Esophagus squamous epithelium (tissue), 4 donors: Measurements from ENCODE around the gene IGLL1.

ENCODE experiments used
- CTCF ChIP-seq, 6 experiments: fragments of 450-650 bp in 4 of 6; fragments of 200-600 bp in 2 of 6; sonication (generic) in 2 of 6; IDR thresholded peaks; one replicate each; pipeline ENCODE4 v1.5.1; 2016 to 2019; ENCODE audit warnings: antibody characterized with exemption in 6 of 6, mild to moderate bottlenecking in 4 of 6, moderate library complexity in 4 of 6
- POLR2A ChIP-seq, 4 donors: fragments of 450-650 bp; IDR thresholded peaks; one replicate each; pipeline ENCODE4 v1.6.1; 2017; ENCODE audit warnings: antibody characterized with exemption in 4 of 4, mild to moderate bottlenecking in 4 of 4, moderate library complexity in 3 of 4

GRCh38 chr22:23531283-23531956 is 48.7 kb downstream of the IGLL1 start:
- no peak for TF ChIP-seq CTCF (IDR thresholded peaks at IDR 0.05)
- no peak for TF ChIP-seq POLR2A (IDR thresholded peaks at IDR 0.05)
